ENCODE results near the gene CCDC9B.

The CCDC9B gene

GRCh38 chr15:40293905-40294895 is 46.5 kb downstream of the CCDC9B start:
- H3K27ac ChIP-seq, result no peak overlapping the region
- TF ChIP-seq CTCF (conservative IDR thresholded peaks at IDR 0.05), result no peak

- TF ChIP-seq CTCF (conservative IDR thresholded peaks at IDR 0.05), result no peak
- H3K27ac ChIP-seq, result no peak overlapping the region
Measured at GRCh38 chr15:40293006-40293405, 47.7 kb downstream of the CCDC9B start.

DNA sequence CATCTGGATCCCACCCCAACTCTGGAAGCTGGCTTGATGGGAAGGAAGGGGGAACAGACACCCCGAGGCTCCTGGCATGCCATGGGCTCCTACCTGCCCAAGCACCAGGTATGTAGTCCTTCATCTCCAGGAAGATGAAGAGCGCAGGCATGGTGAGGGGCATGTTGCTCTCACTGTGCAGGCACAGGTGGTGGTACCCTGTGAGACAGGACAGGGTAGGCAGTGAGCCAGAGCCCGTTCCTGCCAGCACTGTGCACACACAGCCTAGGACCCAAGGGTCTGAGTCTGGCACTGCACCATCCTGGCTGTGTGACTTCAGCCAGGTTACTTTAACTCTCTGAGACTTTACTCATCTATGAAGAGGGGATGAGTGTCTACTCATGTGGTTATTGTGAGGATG is 48.5 kb downstream of the CCDC9B start:
- H3K27ac ChIP-seq, result no peak overlapping the region; the same call in 1 of the 2 replicates
- no peak for TF ChIP-seq CTCF (conservative IDR thresholded peaks at IDR 0.05)

DNA sequence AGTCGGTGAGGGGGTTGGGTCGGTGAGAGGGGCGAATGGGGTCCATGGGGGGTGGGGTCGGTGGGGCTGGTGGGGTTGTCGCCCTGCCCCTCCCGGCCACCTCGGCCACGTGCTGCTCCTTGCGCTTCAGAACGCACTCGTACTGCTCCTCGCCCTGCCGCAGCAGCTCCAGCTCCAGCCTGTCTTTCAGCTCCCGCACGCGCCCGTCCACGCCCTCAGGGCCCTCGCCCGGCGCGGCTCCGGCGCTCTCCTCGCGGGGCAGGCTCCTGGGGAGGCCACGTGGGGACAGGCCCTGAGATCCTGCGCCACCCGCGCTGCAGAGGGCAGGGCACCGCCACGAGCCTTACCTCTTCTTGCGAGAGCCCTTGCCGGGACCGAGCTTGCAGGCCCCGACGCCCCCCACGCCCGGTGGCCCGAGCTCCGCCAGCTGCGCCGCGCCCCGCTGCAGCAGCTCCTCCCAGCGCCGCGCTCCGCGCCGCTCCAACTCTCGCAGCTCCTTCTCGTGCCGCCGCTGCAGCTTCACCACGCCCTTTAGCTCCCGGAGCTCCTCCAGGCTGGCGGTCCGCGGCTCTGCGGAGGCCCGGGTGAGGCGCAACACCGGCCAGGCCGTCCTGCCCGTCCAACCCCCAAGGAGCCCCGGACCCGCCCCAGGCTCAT is 49.7 kb downstream of the CCDC9B start:
- peak overlapping the region; percentile 99 for H3K27ac ChIP-seq
- no peak for TF ChIP-seq CTCF (conservative IDR thresholded peaks at IDR 0.05)

DNA sequence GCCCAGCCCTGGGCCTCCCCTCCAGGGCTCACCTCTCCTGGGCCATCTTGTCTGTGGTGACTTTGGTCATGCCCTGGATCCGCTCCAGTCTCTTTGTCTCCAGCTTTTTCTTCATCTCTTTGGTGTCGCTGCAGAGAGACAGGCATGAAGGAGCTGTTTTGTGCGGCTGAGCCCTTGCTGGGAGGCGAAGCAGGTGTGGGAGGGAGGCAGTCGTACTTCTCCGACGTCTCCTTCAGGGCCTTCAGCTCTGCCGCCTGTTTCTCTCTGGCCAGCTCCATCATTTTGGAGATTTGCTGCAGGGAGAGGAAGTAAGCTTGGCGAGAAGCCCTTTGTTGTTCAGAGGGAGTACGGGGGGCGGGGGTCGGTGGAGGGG is 50.2 kb downstream of the CCDC9B start:
- H3K27ac ChIP-seq, result peak overlapping the region; percentile 99
- no peak for TF ChIP-seq CTCF (conservative IDR thresholded peaks at IDR 0.05)

- TF ChIP-seq CTCF (conservative IDR thresholded peaks at IDR 0.05), result peak; percentile 27
- H3K27ac ChIP-seq, result peak overlapping the region; percentile 99
Measured at GRCh38 chr15:40289140-40289775, 51.5 kb downstream of the CCDC9B start.

- no peak for TF ChIP-seq CTCF (conservative IDR thresholded peaks at IDR 0.05)
- peak overlapping the region; percentile 99 for H3K27ac ChIP-seq
Measured at GRCh38 chr15:40287968-40288367, 52.8 kb downstream of the CCDC9B start.
